ENCODE results near the gene MMP23B.
"Not testable (repeated sequence)": the region's sequence is repeated elsewhere in the genome, so short reads cannot be mapped to it uniquely, and the experiment has no call there.

DNA sequence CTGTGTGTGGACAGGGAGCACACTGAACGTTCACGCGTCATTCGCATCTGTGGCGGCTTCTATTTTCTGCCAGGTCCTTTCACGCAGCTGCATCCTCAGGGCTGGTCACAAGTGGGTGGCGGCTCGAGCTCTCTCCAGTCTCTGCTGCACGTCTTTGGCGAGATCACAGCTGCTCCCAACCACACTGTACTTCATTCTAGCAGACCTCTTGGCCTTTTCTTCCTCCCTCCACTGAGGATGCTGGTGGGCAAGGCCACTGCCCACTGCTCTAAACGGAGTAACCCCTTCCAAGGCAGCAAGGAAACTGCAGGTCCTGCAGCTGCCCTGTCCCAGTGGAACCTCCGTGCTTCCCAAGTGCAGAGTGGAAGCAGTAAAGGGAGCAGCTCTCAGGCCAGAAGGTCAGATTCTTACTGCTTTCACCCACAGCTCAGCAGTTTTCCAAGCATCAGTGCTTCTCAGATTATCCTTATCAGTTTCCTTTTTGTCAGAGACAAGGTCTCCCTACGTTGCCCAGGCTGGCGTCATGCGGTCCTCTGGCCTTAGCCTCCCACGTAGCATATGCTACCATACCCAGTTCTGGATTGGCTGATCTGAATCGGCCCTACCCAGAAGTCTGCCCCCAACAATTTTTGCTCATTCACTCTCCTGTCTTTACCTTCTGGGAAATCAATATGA is 15.7 kb downstream of the MMP23B start:
- TF ChIP-seq, protein P1, sequence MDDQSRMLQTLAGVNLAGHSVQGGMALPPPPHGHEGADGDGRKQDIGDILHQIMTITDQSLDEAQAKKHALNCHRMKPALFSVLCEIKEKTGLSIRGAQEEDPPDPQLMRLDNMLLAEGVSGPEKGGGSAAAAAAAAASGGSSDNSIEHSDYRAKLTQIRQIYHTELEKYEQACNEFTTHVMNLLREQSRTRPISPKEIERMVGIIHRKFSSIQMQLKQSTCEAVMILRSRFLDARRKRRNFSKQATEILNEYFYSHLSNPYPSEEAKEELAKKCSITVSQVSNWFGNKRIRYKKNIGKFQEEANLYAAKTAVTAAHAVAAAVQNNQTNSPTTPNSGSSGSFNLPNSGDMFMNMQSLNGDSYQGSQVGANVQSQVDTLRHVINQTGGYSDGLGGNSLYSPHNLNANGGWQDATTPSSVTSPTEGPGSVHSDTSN (IDR thresholded peaks at IDR 0.05): not testable (repeated sequence)
- not testable (repeated sequence) for TF ChIP-seq RFX5, EP300 (IDR thresholded peaks at IDR 0.05)
- TF ChIP-seq, protein P2, sequence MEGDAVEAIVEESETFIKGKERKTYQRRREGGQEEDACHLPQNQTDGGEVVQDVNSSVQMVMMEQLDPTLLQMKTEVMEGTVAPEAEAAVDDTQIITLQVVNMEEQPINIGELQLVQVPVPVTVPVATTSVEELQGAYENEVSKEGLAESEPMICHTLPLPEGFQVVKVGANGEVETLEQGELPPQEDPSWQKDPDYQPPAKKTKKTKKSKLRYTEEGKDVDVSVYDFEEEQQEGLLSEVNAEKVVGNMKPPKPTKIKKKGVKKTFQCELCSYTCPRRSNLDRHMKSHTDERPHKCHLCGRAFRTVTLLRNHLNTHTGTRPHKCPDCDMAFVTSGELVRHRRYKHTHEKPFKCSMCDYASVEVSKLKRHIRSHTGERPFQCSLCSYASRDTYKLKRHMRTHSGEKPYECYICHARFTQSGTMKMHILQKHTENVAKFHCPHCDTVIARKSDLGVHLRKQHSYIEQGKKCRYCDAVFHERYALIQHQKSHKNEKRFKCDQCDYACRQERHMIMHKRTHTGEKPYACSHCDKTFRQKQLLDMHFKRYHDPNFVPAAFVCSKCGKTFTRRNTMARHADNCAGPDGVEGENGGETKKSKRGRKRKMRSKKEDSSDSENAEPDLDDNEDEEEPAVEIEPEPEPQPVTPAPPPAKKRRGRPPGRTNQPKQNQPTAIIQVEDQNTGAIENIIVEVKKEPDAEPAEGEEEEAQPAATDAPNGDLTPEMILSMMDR (IDR thresholded peaks at IDR 0.05): not testable (repeated sequence)
